ENCODE measurements around the gene IGHMBP2.

IGHMBP2 gene

GRCh38 chr11:68927280-68928135 is 23.8 kb downstream of the IGHMBP2 start:
- no peak for DNase-seq (ENCODE audit: low read depth in 2 of 2)

DNA sequence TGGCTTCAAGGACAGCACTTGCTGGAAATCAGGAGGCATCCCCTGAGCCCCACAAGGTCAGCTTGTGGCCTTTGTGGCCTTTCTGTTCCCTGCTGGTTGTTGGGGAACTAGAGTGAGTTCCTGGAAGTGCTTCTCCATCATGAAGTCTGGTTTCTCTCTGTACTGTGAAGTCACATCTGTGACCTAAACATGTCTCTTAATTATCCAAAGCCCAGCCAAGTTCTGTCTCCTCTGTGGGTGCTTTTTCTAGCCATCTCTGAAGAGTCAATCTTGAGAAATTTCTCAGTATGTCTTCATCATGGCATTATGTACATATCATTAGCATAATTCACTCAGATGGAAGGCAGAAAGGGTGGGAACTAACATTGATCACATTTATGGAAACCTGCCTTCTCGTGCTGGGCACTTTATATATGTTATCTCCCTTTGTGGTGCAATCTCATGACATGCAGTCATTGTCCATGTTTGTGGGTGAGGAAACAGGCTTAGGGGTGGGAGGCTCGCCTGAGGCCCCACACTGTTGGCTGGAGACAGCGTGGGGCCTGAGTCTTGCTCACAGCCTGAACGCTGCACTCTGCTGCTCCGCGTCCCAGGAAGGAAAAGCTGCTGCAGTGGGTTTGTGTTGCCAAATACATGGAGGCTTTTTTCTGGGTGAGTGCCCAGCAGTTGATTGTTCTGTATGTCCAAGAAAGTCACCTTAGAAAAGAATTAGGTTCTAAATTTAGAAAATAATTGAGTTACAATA is 24.6 kb downstream of the IGHMBP2 start:
- no peak for DNase-seq (ENCODE audit: low read depth in 2 of 2)

- no peak for DNase-seq (ENCODE audit: low read depth in 2 of 2)
Measured at GRCh38 chr11:68929135-68929534, 25.4 kb downstream of the IGHMBP2 start.

DNA sequence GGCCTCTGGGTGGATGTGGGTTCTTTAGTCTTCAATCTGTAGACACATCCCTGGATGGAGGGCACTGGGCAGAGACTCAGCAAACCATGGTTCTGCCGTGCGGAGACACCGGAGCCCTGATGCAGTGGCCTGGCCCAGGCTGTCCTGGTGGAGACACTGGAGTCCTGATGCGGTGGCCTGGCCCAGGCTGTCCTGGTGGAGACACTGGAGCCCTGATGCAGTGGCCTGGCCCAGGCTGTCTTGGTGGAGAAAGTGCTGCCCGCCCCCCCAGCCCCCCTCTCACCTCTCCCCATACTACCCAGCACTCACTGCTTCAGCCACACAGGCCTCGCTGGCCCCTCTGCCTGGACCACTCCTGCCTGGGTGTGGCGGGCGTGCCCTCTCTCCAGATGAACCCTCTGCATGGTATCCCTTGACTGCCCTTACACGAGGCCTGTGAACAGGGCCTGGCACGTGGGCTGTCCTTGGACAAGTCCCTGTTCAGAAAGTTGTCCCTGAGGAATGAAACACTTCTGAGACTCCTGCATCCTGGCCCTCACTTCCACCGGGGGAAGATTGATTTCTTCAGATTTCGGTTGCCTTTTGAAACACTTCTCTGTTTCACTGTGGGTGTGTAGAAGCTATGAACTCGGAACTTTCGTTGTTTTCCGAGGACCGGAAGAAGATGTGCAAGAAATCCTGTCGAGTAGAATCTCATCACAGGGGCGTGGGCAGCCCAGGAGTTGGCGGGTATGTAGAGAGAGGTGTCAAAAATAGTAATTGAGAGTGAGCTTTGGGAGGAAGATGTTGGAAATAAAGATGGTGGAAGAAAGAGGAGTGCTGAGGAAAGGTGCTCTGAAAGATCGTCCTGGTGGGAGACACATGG is 26.2 kb downstream of the IGHMBP2 start:
- no peak for DNase-seq (ENCODE audit: low read depth in 2 of 2)

- DNase-seq (ENCODE audit: low read depth in 2 of 2): no peak
Measured at GRCh38 chr11:68930991-68931855, 27.5 kb downstream of the IGHMBP2 start.

- no peak for DNase-seq (ENCODE audit: low read depth in 2 of 2)
Measured at GRCh38 chr11:68931911-68932310, 28.2 kb downstream of the IGHMBP2 start.

DNA sequence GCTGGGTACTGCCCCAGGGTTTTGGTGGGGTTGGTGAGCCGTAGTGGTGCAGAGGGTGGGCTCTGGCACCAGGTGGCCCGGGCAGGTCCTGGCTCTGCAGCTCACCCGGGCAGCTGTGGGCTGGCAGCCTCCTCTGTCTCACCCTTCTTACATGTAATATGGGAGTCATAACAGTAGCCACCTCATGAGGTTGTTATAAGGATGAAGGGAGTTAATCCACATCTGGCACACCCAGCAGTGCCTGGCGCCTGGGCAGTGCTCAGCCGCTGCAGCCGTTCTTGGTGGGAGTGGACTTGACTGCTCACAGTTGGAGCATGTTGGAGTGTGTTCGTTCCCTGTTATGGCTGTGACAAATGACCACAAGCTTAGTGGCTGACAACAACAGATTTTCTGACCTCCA is 28.7 kb downstream of the IGHMBP2 start:
- DNase-seq (ENCODE audit: low read depth in 2 of 2): no peak

- DNase-seq (ENCODE audit: low read depth in 2 of 2): no peak
Measured at GRCh38 chr11:68932933-68933577, 29.4 kb downstream of the IGHMBP2 start.

DNA sequence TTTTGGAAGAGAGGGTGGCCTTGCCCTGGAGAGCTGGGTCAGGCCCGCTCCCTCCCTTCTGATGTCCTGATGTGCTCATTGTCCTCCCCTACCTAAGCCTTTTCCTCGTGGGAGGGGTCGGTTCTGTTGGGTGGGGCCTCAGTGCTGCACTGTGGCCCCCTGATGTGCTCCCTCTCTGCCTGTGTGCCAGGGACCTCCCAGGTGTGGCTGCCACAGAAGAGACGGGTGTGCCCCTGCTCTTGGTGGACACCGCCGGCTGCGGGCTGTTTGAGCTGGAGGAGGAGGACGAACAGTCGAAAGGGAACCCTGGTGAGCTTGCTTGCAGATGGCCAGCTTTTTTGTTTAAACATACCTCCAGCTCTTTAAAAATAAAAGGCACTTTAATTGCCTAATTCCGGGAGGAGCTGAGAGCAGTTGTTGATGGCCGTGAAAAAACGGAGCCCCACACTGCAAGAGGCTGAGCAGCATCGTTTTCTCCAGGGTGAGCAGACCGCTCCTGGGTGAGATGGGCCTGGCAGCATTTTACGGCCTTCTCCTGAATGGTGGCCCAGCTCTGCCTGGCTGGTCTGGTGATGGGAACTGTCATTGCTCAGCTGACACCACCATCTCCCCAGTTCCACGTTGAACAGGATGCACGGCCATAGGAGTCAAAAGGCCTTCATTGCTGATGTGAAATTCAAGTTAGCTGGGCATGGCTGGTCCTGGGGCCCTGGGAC is 30.1 kb downstream of the IGHMBP2 start:
- DNase-seq (ENCODE audit: low read depth in 2 of 2): no peak

DNA sequence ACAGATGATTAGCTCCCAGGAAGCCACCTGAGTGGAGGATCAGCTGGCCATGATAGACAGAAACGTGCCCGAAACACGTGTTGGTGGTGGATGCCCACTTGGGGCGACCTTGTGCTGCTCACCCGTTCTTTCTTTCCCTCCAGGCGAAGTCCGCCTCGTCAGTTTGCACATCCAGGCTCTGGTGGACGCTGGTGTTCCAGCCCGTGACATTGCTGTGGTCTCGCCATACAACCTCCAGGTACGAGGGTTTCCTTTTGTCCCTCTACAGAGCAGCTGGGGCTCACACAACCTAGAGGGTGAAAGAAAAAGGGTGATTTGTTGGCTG is 30.6 kb downstream of the IGHMBP2 start:
- no peak for DNase-seq (ENCODE audit: low read depth in 2 of 2)

DNA sequence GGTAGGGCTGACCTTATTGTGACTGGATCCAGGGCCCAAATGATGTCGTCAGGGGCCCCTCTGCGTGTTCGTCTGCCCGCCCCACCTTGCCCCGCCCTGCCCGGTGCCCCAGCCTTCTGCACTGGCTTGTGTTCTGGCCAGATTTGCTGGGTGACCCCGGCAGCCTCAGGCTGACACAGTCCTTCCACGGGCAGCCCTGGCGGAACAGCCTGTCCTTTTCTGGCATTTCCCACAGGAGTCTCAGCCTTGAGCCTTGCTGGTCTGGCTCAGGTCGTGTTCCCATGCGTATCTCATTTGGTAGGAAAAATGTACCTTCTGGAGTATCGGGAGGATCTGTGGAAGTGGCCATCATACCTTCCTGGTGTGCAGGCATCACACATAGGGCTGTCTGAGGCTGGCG is 31.0 kb downstream of the IGHMBP2 start:
- DNase-seq (ENCODE audit: low read depth in 2 of 2): no peak

GRCh38 chr11:68935066-68935465 is 31.4 kb downstream of the IGHMBP2 start:
- DNase-seq (ENCODE audit: low read depth in 2 of 2): no peak

DNA sequence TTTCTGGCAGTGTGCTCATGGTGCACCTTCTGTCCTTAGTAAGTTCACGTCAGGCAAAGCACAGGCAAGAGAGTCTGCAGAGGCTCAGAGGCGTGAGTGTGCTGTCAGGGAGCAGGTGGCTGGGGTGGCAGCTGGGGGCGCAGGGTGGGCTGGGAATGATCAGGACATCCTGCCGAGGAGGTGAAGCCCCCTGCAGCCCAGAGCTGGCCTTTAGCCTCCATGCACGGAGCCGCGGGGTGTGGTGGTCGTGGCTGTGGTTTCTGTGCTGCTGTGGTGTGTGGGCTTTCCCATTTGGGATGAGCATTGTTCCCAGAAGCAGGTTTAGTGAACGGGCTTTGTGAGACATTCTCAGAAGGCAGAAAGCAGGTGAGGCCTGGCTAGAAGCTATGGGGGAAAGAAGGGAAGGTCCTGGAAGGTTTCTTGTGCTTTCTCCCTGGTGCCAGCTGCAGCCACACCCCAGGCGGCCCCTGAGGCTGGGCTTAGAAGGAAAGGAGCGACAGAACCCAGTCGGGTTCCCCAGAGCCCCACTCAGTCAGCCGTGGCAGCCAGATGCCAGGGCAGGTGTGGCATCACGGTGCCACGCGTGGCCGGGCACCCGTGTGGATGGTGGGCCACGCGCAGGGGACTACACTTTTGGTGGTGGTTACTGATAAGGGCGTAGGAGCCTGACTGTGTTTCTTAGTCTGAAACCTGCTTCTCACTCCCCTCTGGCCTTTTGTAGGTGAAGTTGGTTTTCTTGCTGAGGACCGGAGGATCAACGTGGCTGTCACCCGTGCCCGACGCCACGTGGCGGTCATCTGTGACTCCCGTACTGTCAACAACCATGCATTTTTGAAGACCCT is 32.0 kb downstream of the IGHMBP2 start:
- DNase-seq (ENCODE audit: low read depth in 2 of 2): no peak

GRCh38 chr11:68936358-68936636 is 32.6 kb downstream of the IGHMBP2 start:
- DNase-seq (ENCODE audit: low read depth in 2 of 2): no peak

DNA sequence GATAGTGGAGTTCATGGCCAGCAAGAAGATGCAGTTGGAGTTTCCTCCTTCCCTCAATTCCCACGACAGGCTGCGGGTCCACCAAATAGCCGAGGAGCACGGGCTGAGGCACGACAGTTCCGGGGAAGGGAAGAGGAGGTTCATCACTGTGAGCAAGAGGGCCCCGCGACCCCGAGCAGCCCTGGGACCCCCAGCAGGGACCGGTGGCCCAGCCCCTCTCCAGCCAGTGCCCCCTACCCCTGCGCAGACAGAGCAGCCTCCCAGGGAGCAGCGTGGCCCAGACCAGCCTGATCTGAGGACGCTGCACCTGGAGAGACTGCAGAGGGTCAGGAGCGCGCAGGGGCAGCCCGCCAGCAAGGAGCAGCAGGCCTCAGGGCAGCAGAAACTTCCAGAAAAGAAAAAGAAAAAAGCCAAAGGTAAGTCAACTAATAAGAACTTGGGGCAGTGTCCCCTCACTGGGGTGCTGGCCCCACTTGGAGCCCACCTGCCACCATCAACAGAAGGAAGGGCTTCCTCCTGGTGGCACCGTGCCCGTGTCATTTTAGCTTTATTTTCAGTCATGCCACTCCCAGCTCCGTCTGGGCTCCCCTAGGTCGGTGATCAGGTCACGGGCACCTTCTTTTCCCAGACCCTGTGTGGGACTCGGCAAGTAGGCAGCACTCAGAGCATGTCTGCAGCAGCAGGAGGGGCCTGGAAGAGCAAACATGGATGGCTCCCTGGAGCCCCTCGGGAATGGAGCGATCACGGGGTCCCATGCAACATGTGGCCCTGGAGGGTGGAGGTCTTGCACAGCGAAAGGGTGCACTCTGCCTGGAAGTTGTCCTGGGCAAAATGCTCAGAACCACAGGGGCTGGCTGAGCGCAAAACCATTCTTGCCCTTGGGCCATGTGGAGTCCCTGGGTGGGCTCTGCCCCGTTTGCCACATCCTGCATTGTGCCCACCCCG is 33.3 kb downstream of the IGHMBP2 start:
- no peak for DNase-seq (ENCODE audit: low read depth in 2 of 2)

GRCh38 chr11:68938088-68938487 is 34.4 kb downstream of the IGHMBP2 start:
- DNase-seq (ENCODE audit: low read depth in 2 of 2): no peak

- no peak for DNase-seq (ENCODE audit: low read depth in 2 of 2)
Measured at GRCh38 chr11:68938816-68939582, 35.3 kb downstream of the IGHMBP2 start.

All from stimulated activated CD8-positive, alpha-beta memory T cell treated with anti-CD3 and anti-CD28 coated beads, Interleukin-15, amount 100 ng/mL, for 4 hours (primary cell).